BJ (cell line): Measurements from ENCODE around the gene FBXL12. TPM values are rescaled to one million over a fixed set of nuclear protein-coding genes. Genes with fewer than 3 reads are reported as not detected.
"Not testable (repeated sequence)": the region's sequence is repeated elsewhere in the genome, so short reads cannot be mapped to it uniquely, and the experiment has no call there.

Source experiments
- CTCF ChIA-PET: fragments of 350-600 bp; formaldehyde crosslinking; extraction: SDS; loops from one replicate; lab custom pipeline; 2021; ENCODE audit warnings: antibody characterized with exemption, inconsistent platforms; lab: Yijun Ruan, JAX
- POLR2A ChIA-PET: fragments of 300-600 bp; sonication (Branson Sonifier 250); formaldehyde crosslinking; extraction: SDS; loops from one replicate; lab custom pipeline; 2021; ENCODE audit warnings: antibody characterized with exemption; lab: Charles Lee
- DNase-seq: peaks from one replicate; pipeline ENCODE4 v3.0.0-alpha.2; 2011; ENCODE audit warnings: low read depth
- H3K27me3 ChIP-seq: 2 replicates; pipeline ENCODE4 v1.6.0; 2011; ENCODE audit warnings: low read length; ENCODE audit not compliant: control insufficient read depth, insufficient read depth
- H3K36me3 ChIP-seq: 2 replicates; pipeline ENCODE4 v1.5.1; 2011; ENCODE audit warnings: low read length; ENCODE audit not compliant: control insufficient read depth, insufficient read depth
- H3K4me3 ChIP-seq: 2 replicates; pipeline ENCODE4 v1.5.1; 2011; ENCODE audit warnings: low read depth, mild to moderate bottlenecking, control low read depth, low read length
- CTCF ChIP-seq: IDR thresholded peaks from 2 replicates; pipeline ENCODE4 v1.5.1; 2011; ENCODE audit warnings: low read depth, mild to moderate bottlenecking, control low read depth, inconsistent platforms, low read length, moderate library complexity; ENCODE audit not compliant: insufficient read depth
- polyA plus RNA-seq: library from polyadenylated mRNA; depleted of rRNA; stranded (reverse); fragments of >200 nt; gene quantifications from 2 replicates; pipeline ENCODE4 v1.2.3, GENCODE V29; 2011

Gene FBXL12
- polyA plus RNA-seq, 1 experiment: 35.3 TPM

DNA sequence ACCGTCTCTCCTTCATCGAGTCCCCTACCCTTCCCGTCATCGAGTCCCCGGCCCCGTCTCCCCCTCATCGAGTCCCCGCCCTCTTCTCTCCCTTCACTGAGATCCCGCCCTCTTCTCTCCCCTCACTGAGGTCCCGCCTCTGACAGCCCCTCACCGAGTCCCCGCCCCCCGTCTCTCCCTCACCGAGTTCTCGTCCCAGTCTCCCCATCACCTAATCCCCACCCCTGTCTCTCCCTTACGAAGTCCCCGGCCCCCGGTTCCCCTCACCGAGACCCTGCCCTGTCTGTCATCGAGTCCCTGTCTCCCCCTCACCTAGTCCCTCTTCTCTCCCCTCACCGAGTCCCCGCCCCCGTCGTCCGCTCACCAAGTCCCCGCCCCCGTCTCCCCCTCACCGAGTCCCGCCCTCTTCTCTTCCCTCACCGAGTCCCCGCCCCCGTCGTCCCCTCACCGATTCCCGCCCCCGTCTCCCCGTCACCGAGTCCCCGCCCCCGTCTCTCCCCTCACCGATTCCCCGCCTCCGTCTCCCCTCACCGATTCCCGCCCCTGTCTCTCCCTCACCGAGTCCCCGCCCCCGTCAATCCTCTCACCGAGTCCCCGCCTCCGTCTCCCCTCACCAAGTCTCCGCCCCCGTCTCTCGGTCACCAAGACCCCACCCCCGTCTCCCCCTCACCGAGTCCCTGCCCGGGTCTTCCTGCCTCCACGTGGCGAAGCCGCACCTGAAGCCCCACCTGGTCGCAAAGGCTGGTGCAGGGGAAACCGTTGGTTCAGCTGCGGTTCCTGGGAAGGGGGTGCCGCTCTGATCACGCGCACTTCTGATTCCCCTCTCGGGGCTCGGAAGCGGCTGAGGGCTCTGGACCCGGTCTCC is 26.4 kb downstream of the FBXL12 start:
- POLR2A ChIA-PET: no interaction called here
- no peak for TF ChIP-seq CTCF
- Histone ChIP-seq H3K4me3 (peak overlapping the region; percentile 88), H3K36me3 (no peaks in the 10 kb centered on the region), H3K27me3 (no peaks in the 10 kb centered on the region)
- CTCF ChIA-PET: interaction anchor here (1.0 to 1.8 kb wide), 2 partner anchors 15 to 206 kb away, joined by 3 to 4 read pairs; no protein-coding TSS in a partner anchor
- DNase-seq: peak; percentile 47

- no peak for TF ChIP-seq CTCF
- no peaks in the 10 kb centered on the region for H3K36me3 ChIP-seq
- DNase-seq: peak; percentile 62
- ChIA-PET POLR2A (no interaction called here), CTCF (interaction anchor here (0.6 to 2.2 kb wide), 3 partner anchors 163 to 207 kb away, joined by 3 to 15 read pairs (median 7); partner anchors contain the start of gene ZNF121)
- H3K27me3 ChIP-seq: no peaks in the 10 kb centered on the region
- H3K4me3 ChIP-seq: peak overlapping the region; percentile 88
These were observed 27.2 kb downstream of the FBXL12 start for GRCh38 chr19:9791552-9792205.

GRCh38 chr19:9791073-9791367 is 27.9 kb downstream of the FBXL12 start:
- POLR2A ChIA-PET, H3K4me3 ChIP-seq, DNase-seq, H3K27me3 ChIP-seq, H3K36me3 ChIP-seq: not testable (repeated sequence)
- CTCF ChIA-PET: interaction anchor here (0.6 to 2.2 kb wide), 7 partner anchors 162 to 586 kb away, joined by 3 to 15 read pairs (median 3); partner anchors contain the start of gene ZNF121

GRCh38 chr19:9789579-9789978 is 29.3 kb downstream of the FBXL12 start:
- POLR2A ChIA-PET, H3K36me3 ChIP-seq, H3K4me3 ChIP-seq, H3K27me3 ChIP-seq, DNase-seq: not testable (repeated sequence)
- CTCF ChIA-PET: interaction anchor here (1.4 to 2.2 kb wide), 3 partner anchors 156 to 205 kb away, joined by 4 to 15 read pairs (median 7); partner anchors contain the start of gene ZNF121

- H3K36me3 ChIP-seq: no peaks in the 10 kb centered on the region
- no peak for TF ChIP-seq CTCF
- ChIA-PET CTCF (interaction anchor here (0.8 to 1.4 kb wide), 2 partner anchors 162 to 202 kb away, joined by 3 read pairs; no protein-coding TSS in a partner anchor), POLR2A (no interaction called here)
- no peak overlapping the region for H3K4me3 ChIP-seq
- H3K27me3 ChIP-seq: no peaks in the 10 kb centered on the region
- no peak for DNase-seq
These were observed 29.8 kb downstream of the FBXL12 start for GRCh38 chr19:9789066-9789465.

- H3K36me3 ChIP-seq, H3K27me3 ChIP-seq, H3K4me3 ChIP-seq, POLR2A ChIA-PET, DNase-seq: not testable (repeated sequence)
- CTCF ChIA-PET: interaction anchor here (0.6 to 1.4 kb wide), 4 partner anchors 161 to 203 kb away, joined by 3 to 4 read pairs (median 3); no protein-coding TSS in a partner anchor
These were observed 30.3 kb downstream of the FBXL12 start for GRCh38 chr19:9788604-9789003.
